ENCODE data around the gene NOL6.

NOL6 gene

GRCh38 chr9:33435821-33436277 is 37.9 kb downstream of the NOL6 start:
- H3K9me3 ChIP-seq, result no peaks in the 10 kb centered on the region
- H3K4me3 ChIP-seq, result no peak overlapping the region
- DNase-seq, result no peak
- peaks cover 0 to 28% of the 10 kb centered on the region in 2 donors for H3K27me3 ChIP-seq
- intact Hi-C loops (cut with DNase I; ENCODE audit: low total_unique reads), result no loop called here
- no peaks in the 10 kb centered on the region for H3K4me1 ChIP-seq
- no peaks in the 10 kb centered on the region for H3K36me3 ChIP-seq
- no peak overlapping the region for H3K27ac ChIP-seq
- TF ChIP-seq CTCF (IDR thresholded peaks at IDR 0.05), result no peak

GRCh38 chr9:33434317-33435105 is 39.2 kb downstream of the NOL6 start:
- no peak for DNase-seq
- intact Hi-C loops (cut with DNase I; ENCODE audit: low total_unique reads), result no loop called here
- H3K4me1 ChIP-seq, result no peaks in the 10 kb centered on the region
- H3K27ac ChIP-seq, result no peak overlapping the region
- no peaks in the 10 kb centered on the region for H3K9me3 ChIP-seq
- no peak for TF ChIP-seq CTCF (IDR thresholded peaks at IDR 0.05)
- H3K4me3 ChIP-seq, result no peak overlapping the region
- H3K36me3 ChIP-seq, result no peaks in the 10 kb centered on the region
- H3K27me3 ChIP-seq, result peaks cover 0 to 25% of the 10 kb centered on the region in 2 donors

- Histone ChIP-seq H3K27me3 (peaks cover 0 to 23% of the 10 kb centered on the region in 2 donors), H3K27ac (no peak overlapping the region), H3K4me3 (no peak overlapping the region), H3K4me1 (no peaks in the 10 kb centered on the region), H3K9me3 (no peaks in the 10 kb centered on the region), H3K36me3 (no peaks in the 10 kb centered on the region)
- intact Hi-C loops (cut with DNase I; ENCODE audit: low total_unique reads), result no loop called here
- no peak for DNase-seq
- no peak for TF ChIP-seq CTCF (IDR thresholded peaks at IDR 0.05)
Measured at GRCh38 chr9:33433871-33434270, 39.9 kb downstream of the NOL6 start.

GRCh38 chr9:33431420-33431819 is 42.3 kb downstream of the NOL6 start:
- no peak for TF ChIP-seq CTCF (IDR thresholded peaks at IDR 0.05)
- no peak for DNase-seq
- Histone ChIP-seq H3K27me3 (peaks cover 0 to 18% of the 10 kb centered on the region in 2 donors), H3K27ac (no peak overlapping the region), H3K9me3 (no peaks in the 10 kb centered on the region), H3K4me3 (no peak overlapping the region), H3K36me3 (no peaks in the 10 kb centered on the region), H3K4me1 (no peaks in the 10 kb centered on the region)
- intact Hi-C loops (cut with DNase I; ENCODE audit: low total_unique reads), result no loop called here

GRCh38 chr9:33430942-33431341 is 42.8 kb downstream of the NOL6 start:
- Histone ChIP-seq H3K27ac (no peak overlapping the region), H3K36me3 (no peaks in the 10 kb centered on the region), H3K4me1 (no peaks in the 10 kb centered on the region), H3K27me3 (peaks cover 0 to 13% of the 10 kb centered on the region in 2 donors), H3K9me3 (no peaks in the 10 kb centered on the region), H3K4me3 (no peak overlapping the region)
- no peak for DNase-seq
- intact Hi-C loops (cut with DNase I; ENCODE audit: low total_unique reads), result no loop called here
- TF ChIP-seq CTCF (IDR thresholded peaks at IDR 0.05), result no peak

All from tibial artery (tissue), 4 donors.